Neural progenitor cell (in vitro differentiated cells): ENCODE measurements around the gene COG3.

ENCODE experiments used
- EZH2phosphoT487 ChIP-seq: fragments of 200-600 bp; sonication (generic); IDR thresholded peaks from 2 replicates; pipeline ENCODE4 v1.6.1; 2017; ENCODE audit warnings: antibody characterized with exemption
- TF ChIP-seq, protein P1 (sequence below): fragments of 200-600 bp; sonication (generic); IDR thresholded peaks from 2 replicates; pipeline ENCODE4 v1.5.1; 2017; ENCODE audit warnings: antibody characterized with exemption, mild to moderate bottlenecking

DNA sequence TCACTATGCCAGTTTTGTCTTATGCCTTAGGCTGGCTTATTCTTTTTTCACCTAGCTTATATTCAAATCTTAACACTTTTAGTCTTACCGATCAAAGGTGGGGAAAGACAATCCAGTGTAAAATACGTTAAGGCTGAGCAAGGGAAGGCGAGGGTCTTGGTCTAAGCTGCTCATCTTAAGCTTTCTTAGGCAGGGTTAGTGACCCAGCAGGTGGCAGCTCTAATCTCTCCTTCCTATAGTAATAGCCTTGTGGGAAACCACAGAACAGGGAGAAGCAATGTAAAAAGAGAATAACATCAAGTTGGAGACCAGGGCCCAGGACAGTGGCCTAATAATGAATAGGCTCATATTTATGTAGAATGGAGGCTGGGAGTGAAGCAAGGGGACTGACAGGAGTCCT lies 45.9 kb downstream of the COG3 start:
- TF ChIP-seq, protein P1, sequence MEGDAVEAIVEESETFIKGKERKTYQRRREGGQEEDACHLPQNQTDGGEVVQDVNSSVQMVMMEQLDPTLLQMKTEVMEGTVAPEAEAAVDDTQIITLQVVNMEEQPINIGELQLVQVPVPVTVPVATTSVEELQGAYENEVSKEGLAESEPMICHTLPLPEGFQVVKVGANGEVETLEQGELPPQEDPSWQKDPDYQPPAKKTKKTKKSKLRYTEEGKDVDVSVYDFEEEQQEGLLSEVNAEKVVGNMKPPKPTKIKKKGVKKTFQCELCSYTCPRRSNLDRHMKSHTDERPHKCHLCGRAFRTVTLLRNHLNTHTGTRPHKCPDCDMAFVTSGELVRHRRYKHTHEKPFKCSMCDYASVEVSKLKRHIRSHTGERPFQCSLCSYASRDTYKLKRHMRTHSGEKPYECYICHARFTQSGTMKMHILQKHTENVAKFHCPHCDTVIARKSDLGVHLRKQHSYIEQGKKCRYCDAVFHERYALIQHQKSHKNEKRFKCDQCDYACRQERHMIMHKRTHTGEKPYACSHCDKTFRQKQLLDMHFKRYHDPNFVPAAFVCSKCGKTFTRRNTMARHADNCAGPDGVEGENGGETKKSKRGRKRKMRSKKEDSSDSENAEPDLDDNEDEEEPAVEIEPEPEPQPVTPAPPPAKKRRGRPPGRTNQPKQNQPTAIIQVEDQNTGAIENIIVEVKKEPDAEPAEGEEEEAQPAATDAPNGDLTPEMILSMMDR = no peak
- no peak for TF ChIP-seq EZH2phosphoT487
